ENCODE measurements around the gene GJB4. TPM values are rescaled to one million over a fixed set of nuclear protein-coding genes. Genes with fewer than 3 reads are reported as not detected.

Gene GJB4
- total RNA-seq, 1 donor from 2014 or later: not detected

- no peaks in the 10 kb centered on the region for H3K9me3 Mint-ChIP-seq (ENCODE audit: unreplicated experiment)
- peaks cover 10% of the 10 kb centered on the region for H3K4me1 Mint-ChIP-seq (ENCODE audit: unreplicated experiment)
- DNase-seq (ENCODE audit: extremely low spot score, unreplicated experiment): no peak
- H3K4me3 Mint-ChIP-seq (ENCODE audit: unreplicated experiment): no peak overlapping the region
- no peak overlapping the region for H3K27ac Mint-ChIP-seq (ENCODE audit: unreplicated experiment)
- peaks cover 21% of the 10 kb centered on the region for H3K27me3 Mint-ChIP-seq (ENCODE audit: unreplicated experiment)
- no peaks in the 10 kb centered on the region for H3K36me3 Mint-ChIP-seq (ENCODE audit: unreplicated experiment)
- TF ChIP-seq CTCF (IDR thresholded peaks at IDR 0.05): no peak
These were observed 26.4 kb downstream of the GJB4 start for GRCh38 chr1:34785875-34786470.

GRCh38 chr1:34786521-34787325 is 27.2 kb downstream of the GJB4 start:
- TF ChIP-seq CTCF (IDR thresholded peaks at IDR 0.05): peak; percentile 89
- H3K27me3 Mint-ChIP-seq (ENCODE audit: unreplicated experiment): peaks cover 24% of the 10 kb centered on the region
- H3K4me3 Mint-ChIP-seq (ENCODE audit: unreplicated experiment): no peak overlapping the region
- DNase-seq (ENCODE audit: extremely low spot score, unreplicated experiment): no peak
- no peak overlapping the region for H3K27ac Mint-ChIP-seq (ENCODE audit: unreplicated experiment)
- peaks cover 10% of the 10 kb centered on the region for H3K4me1 Mint-ChIP-seq (ENCODE audit: unreplicated experiment)
- no peaks in the 10 kb centered on the region for H3K36me3 Mint-ChIP-seq (ENCODE audit: unreplicated experiment)
- no peaks in the 10 kb centered on the region for H3K9me3 Mint-ChIP-seq (ENCODE audit: unreplicated experiment)

- DNase-seq (ENCODE audit: extremely low spot score, unreplicated experiment): no peak
- peaks cover 22% of the 10 kb centered on the region for H3K27me3 Mint-ChIP-seq (ENCODE audit: unreplicated experiment)
- H3K36me3 Mint-ChIP-seq (ENCODE audit: unreplicated experiment): no peaks in the 10 kb centered on the region
- H3K9me3 Mint-ChIP-seq (ENCODE audit: unreplicated experiment): no peaks in the 10 kb centered on the region
- H3K27ac Mint-ChIP-seq (ENCODE audit: unreplicated experiment): no peak overlapping the region
- TF ChIP-seq CTCF (IDR thresholded peaks at IDR 0.05): peak; percentile 15
- no peak overlapping the region for H3K4me3 Mint-ChIP-seq (ENCODE audit: unreplicated experiment)
- peaks cover 8% of the 10 kb centered on the region for H3K4me1 Mint-ChIP-seq (ENCODE audit: unreplicated experiment)
These were observed 28.2 kb downstream of the GJB4 start for GRCh38 chr1:34787461-34788420.

DNA sequence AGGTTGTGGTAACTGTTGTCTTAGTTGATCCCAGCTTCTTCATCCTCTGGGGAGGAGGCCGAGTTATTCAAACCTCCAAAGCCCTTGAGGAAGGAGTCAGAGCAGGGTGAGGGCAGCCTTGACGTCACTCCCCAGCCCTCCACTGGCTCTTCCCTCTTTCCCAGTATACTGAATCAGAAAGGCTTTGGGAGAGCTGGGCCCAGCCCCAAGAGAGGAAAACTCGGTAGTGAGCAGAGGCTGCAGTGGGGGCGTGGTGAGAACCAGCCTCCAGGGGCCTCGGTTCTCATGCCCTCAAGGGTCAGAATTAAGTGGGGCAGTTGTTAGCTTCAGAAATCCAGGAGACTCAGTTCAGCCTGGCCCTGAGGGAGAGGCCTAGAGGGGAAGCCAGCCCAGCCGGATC is 31.4 kb downstream of the GJB4 start:
- Mint-ChIP-seq H3K27ac (ENCODE audit: unreplicated experiment) (no peak overlapping the region), H3K9me3 (ENCODE audit: unreplicated experiment) (no peaks in the 10 kb centered on the region), H3K4me3 (ENCODE audit: unreplicated experiment) (no peak overlapping the region), H3K27me3 (ENCODE audit: unreplicated experiment) (peaks cover 14% of the 10 kb centered on the region), H3K36me3 (ENCODE audit: unreplicated experiment) (no peaks in the 10 kb centered on the region), H3K4me1 (ENCODE audit: unreplicated experiment) (peaks cover 8% of the 10 kb centered on the region)
- no peak for DNase-seq (ENCODE audit: extremely low spot score, unreplicated experiment)
- TF ChIP-seq CTCF (IDR thresholded peaks at IDR 0.05): no peak
